Measurements from ENCODE around the gene TNFRSF11A. TPM values are rescaled to one million over a fixed set of nuclear protein-coding genes. Genes with fewer than 3 reads are reported as not detected.

Gene TNFRSF11A
- total RNA-seq, 1 donor from 2014 or later = 1.2 TPM

DNA sequence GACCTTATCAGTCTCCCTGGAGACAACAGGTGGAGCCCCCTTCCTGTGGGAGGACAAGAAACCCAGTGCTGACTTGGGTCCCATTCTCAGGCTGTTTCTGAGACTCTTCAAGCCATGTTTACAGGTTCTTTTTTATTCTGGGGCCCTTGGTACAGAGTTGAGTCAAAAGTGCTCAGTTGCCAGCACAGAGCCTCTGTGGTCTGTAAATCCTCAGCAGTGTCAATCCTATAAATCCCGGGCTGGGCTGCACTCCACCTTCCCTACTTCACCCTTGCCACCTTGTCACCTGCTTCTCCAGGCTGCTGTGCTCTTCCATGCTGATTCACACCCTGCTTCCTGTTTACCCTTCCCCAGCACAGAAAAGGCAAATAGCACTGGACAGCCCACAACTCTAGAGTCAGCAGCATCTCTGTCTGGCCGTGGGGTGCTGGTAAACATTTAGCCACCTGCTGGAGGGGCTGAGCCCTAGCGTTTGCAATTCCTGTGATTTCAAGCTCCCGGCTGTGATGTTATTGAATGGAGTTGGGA lies 74.7 kb downstream of the TNFRSF11A start:
- DNase-seq (no peak), ATAC-seq (no peak)
- intact Hi-C loops (cut with micrococcal nuclease) = no loop called here

GRCh38 chr18:62400916-62401315 lies 75.8 kb downstream of the TNFRSF11A start:
- intact Hi-C loops (cut with micrococcal nuclease) = no loop called here
- no peak for DNase-seq

DNA sequence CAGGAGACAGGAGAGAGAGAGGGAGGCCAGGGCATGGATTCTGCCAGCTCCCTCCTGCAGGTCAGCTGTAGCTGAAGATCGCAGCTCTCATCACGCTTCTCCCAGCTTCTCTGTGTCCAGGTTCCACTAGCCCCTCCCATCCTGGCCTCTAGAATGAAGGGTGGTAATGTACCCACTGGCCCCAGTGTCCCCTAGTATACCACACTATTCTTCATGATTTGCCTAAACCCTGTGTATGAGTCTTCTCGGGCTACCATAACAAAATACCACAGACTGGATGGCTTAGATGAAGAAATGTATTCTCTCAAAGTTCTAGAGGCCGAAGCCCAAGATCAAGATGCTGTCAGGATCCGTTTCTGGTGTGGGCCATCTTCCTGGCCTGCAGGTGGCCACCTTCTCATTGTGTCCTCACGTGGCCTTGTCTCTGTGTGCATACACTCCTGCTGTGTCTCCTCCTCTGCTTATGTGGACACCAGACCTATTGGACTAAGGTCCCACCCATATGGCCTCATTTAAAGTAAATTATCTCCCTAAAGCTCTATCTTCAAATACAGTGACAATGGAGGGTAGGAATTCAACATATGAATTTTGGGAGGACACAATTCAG lies 77.3 kb downstream of the TNFRSF11A start:
- intact Hi-C loops (cut with micrococcal nuclease) = no loop called here
- DNase-seq (no peak), ATAC-seq (no peak)

More at GRCh38 chr18:62400916-62401315, 75.8 kb downstream of the TNFRSF11A start:
- ATAC-seq = no peak

DNA sequence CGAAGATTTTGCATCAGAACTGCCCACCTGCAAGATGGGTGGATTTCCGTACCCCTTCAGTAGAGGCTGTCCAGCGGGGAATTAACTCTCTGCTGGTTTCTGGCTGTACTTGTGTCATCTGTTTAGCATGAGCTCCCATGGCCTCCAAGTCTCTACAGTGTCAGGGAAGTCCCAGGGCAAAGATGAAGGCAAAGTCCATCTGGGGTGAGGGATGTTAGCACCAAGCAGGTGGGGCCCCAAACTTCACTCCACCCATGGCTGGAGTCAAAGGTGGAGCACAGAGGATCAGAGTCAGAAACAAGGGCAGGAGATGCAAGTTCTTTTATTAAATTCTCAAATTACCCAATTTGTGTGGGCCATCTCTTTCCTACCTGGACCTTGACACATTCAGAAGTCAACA lies 78.0 kb downstream of the TNFRSF11A start:
- ATAC-seq (no peak), DNase-seq (no peak)
- intact Hi-C loops (cut with micrococcal nuclease) = no loop called here

DNA sequence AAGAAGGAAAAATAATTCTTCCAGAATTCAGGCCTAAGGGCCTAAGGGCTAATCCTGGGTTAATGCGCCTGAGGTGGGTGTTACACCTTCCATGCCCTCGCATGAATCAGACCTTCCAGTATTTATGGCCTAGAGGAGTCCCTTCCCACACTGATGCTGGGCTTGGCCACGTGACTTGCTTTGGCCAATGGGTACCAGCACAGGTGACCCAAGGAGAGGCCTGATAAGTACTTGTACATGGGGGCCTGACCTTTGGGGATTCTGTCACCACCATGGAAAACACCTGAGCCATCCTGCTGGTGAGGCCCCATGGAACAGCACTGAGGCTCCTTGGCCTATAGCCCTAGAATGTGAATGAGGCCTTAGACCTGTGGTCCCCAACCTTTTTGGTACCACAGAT lies 79.8 kb downstream of the TNFRSF11A start:
- intact Hi-C loops (cut with micrococcal nuclease) = no loop called here
- DNase-seq (no peak), ATAC-seq (no peak)

DNA sequence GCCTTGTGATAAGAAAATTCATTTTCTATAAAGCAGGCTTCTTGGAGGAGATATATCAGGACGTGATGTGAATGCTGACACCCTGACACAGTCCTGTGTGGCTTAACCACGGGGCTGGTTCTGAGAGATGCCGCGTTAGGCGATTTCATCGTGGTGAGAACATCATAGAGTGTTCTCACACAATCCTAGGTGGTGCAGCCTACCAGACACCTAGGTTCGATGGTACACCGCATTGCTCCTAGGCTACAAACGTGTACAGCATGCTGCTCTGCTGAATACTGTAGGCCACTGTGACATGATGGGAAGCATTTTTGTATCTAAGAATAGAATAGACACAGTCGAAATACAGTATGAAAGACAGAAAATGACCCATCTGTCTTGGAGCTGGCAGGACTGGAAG lies 82.5 kb downstream of the TNFRSF11A start:
- intact Hi-C loops (cut with micrococcal nuclease) = no loop called here
- ATAC-seq (no peak), DNase-seq (no peak)

GRCh38 chr18:62409821-62410220 lies 84.7 kb downstream of the TNFRSF11A start:
- DNase-seq (no peak), ATAC-seq (no peak)
- intact Hi-C loops (cut with micrococcal nuclease) = no loop called here

DNA sequence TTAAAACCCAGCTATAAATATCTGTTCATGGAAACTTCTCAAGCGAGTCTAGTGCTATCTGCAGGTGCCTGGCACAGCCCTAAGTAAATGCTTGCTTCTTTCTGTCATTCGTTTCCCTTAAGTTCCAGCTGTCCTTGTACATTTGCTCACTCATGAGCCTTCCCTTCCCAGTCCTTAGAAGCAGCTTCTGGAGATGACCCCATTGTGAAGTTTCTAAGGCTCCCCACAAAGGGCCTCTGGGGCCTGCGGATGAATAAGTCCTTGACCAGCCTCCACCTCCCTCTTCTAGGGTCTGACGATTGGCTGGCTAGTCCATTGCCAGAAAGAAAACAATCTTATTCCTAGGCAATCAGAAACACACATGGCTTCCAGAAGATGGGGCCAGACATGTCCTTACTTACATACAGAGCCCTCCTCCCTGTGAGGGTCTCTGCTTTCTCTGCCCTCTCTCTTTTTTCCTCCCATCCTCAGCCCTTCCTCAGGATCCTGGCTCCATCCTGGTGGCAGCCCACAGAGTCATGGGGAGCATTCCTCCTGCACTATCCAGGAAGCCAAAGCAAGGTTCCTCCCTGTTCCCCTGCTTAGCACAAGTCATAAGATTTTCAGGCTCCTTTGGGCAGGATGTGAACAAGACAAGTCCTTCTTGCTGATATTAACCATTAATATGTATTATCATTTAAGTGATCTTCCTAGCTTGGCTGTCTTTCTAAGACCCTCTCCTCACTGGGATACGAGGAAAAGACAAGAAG lies 87.3 kb downstream of the TNFRSF11A start:
- intact Hi-C loops (cut with micrococcal nuclease) = no loop called here
- peak; percentile 44 for ATAC-seq
- no peak for DNase-seq

- intact Hi-C loops (cut with micrococcal nuclease) = no loop called here
- no peak for DNase-seq
- peak; percentile 70 for ATAC-seq
These were observed 88.1 kb downstream of the TNFRSF11A start for GRCh38 chr18:62413206-62413605.

- no peak for DNase-seq
- ATAC-seq = no peak
- intact Hi-C loops (cut with micrococcal nuclease) = no loop called here
These were observed 93.1 kb downstream of the TNFRSF11A start for GRCh38 chr18:62418258-62418657.

GRCh38 chr18:62420151-62420512 lies 95.0 kb downstream of the TNFRSF11A start:
- intact Hi-C loops (cut with micrococcal nuclease) = no loop called here
- ATAC-seq (no peak), DNase-seq (no peak)

DNA sequence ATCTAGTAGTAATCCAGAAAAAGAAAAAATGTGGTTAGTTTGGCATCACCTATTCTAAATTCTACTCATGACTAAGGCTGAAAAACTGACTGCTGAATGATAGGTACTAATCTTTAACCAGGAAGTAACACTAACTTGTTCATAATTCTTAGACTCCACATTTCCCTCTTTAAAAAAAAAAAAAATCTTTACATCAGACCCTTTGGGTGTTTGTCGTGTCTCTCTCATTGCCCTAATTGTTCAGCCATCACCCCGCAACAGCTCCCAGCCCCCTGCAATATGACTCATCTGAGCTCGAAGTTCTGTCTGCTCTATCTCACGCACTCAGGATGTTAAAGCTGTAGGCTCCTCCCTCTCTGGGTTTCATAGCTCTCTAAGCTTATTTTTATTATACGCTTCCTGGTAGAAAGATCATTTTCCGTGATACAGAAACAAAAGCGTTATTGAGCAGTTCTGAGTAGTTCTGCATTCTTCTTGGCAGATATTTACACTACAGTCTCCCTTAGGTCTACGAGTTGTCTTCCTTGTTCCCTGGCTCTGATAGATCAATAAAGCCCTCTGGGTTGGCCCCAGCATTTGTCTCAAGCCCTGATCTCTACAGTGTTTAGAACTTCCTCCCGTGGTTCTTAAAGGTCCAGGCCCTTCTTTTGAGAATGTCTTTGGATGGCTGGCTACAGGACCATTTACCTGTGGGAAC lies 95.6 kb downstream of the TNFRSF11A start:
- no peak for DNase-seq
- peak; percentile 26 for ATAC-seq
- intact Hi-C loops (cut with micrococcal nuclease) = no loop called here

- intact Hi-C loops (cut with micrococcal nuclease) = loop anchor here (5.0 kb wide), 2 partner anchors 97 to 157 kb away; partner anchors contain the start of gene ZCCHC2
- DNase-seq = peak; percentile 61
- ATAC-seq = peak; percentile 94
These were observed 100.5 kb downstream of the TNFRSF11A start for GRCh38 chr18:62425465-62426190.

DNA sequence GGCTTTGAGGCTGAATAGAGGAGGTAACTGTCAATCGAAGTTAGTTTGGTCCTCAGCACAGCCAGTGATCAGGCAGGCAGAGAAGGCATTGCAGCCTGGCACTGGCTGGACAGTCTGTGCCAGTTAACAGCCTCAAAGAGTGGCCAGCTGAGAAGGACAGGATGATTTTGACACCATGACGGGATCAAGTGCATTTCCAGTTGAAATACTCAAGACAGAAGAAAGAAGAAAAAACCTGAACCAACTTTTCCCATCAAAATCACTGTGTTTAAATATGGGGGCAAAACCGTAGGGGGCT lies 101.0 kb downstream of the TNFRSF11A start:
- DNase-seq (no peak), ATAC-seq (peak; percentile 70)
- intact Hi-C loops (cut with micrococcal nuclease) = loop anchor here (5.0 kb wide), 2 partner anchors 96 to 156 kb away; partner anchors contain the start of gene ZCCHC2

- intact Hi-C loops (cut with micrococcal nuclease) = no loop called here
- DNase-seq (no peak), ATAC-seq (no peak)
These were observed 107.1 kb downstream of the TNFRSF11A start for GRCh38 chr18:62432176-62432575.

- DNase-seq = no peak
- intact Hi-C loops (cut with micrococcal nuclease) = no loop called here
These were observed 109.7 kb downstream of the TNFRSF11A start for GRCh38 chr18:62434798-62435197.

GRCh38 chr18:62435435-62436031 lies 110.4 kb downstream of the TNFRSF11A start:
- intact Hi-C loops (cut with micrococcal nuclease) = no loop called here
- DNase-seq = no peak
- no peak for ATAC-seq

More at GRCh38 chr18:62434798-62435197, 109.7 kb downstream of the TNFRSF11A start:
- no peak for ATAC-seq

DNA sequence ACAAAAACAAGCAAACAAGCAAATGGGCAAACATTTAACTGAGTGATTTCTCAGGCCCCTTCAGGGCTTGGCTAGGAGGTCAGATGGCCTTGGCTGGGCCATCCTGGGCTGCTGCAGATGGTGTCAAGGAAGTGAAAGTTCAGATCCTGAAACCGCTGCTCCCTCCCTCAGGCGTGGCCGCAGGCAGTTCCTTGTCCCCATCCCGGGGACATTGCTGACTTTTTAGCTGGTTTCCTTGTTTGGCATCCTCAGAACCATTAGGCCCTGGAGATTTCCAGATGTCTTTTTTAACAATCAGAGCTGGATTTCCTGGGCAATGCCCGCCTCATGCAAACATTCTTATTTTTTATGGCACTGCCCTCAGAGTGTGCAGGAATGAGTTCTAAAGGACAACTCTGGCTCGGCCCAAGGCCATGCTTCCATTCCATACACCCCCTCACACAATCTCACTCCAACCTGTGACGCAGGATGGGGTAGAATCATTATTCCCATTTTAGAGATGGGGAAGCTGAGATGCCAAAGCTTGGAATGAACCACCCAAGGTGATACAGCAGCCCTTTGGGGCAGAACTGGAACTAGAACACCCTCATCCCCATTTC lies 111.6 kb downstream of the TNFRSF11A start:
- peak; percentile 72 for ATAC-seq
- peak; percentile 70 for DNase-seq
- intact Hi-C loops (cut with micrococcal nuclease) = no loop called here
